ENCODE data around the gene THRAP3.

THRAP3 gene

GRCh38 chr1:36198641-36199040 is 25.6 kb upstream of the THRAP3 start:
- POLR2A ChIA-PET = interaction anchor here (0.6 kb wide), 1 partner anchor 12 kb away, joined by 3 read pairs; no protein-coding TSS in a partner anchor

GRCh38 chr1:36199934-36200741 is 24.1 kb upstream of the THRAP3 start:
- H3K27me3 ChIP-seq (replicated peaks in 2 of 5; ENCODE audit: control insufficient read depth in 4 of 5, insufficient read depth in 5 of 5, low read length in 4 of 5) = no peaks in the 10 kb centered on the region
- no peak overlapping the region for H3K27ac ChIP-seq (ENCODE audit: insufficient read depth in 1 of 2, low read depth in 1 of 2, low read length in 2 of 2, poor library complexity in 1 of 2, severe bottlenecking in 2 of 2)
- no peaks in the 10 kb centered on the region for H3K36me3 ChIP-seq (ENCODE audit: control insufficient read depth in 4 of 4, insufficient read depth in 4 of 4, low read length in 3 of 4)
- DNase-seq = no peak
- H3K9me3 ChIP-seq (ENCODE audit: control extremely low read depth in 1 of 5, control insufficient read depth in 4 of 5, insufficient read depth in 2 of 5, low read depth in 1 of 5, low read length in 4 of 5) = no peaks in the 10 kb centered on the region
- ChIA-PET POLR2A (no interaction called here), CTCF (interaction anchor here (0.7 to 3.2 kb wide), 2 partner anchors 20 to 50 kb away, joined by 3 to 10 read pairs; partner anchors contain the start of gene TRAPPC3)
- peaks cover 0 to 8% (median 2%) of the 10 kb centered on the region in 4 experiments for H3K4me1 ChIP-seq (ENCODE audit: control extremely low read depth in 1 of 4, control insufficient read depth in 4 of 4, insufficient read depth in 4 of 4, low read length in 3 of 4)
- 82% methylated on average over 13 of the region's 13 CpGs for WGBS (ENCODE audit: insufficient coverage)
- no peak overlapping the region for H3K4me3 ChIP-seq (ENCODE audit: control insufficient read depth in 1 of 7, extremely low read depth in 1 of 7, insufficient read depth in 4 of 7, low read depth in 2 of 7, low read length in 6 of 7)

More at GRCh38 chr1:36198641-36199040, 25.6 kb upstream of the THRAP3 start:
- WGBS (ENCODE audit: insufficient coverage) = 100% methylated on average over 2 of the region's 5 CpGs
- Histone ChIP-seq H3K27ac (ENCODE audit: insufficient read depth in 1 of 2, low read depth in 1 of 2, low read length in 2 of 2, poor library complexity in 1 of 2, severe bottlenecking in 2 of 2) (no peak overlapping the region), H3K4me3 (ENCODE audit: control insufficient read depth in 1 of 7, extremely low read depth in 1 of 7, insufficient read depth in 4 of 7, low read depth in 2 of 7, low read length in 6 of 7) (no peak overlapping the region), H3K4me1 (ENCODE audit: control extremely low read depth in 1 of 4, control insufficient read depth in 4 of 4, insufficient read depth in 4 of 4, low read length in 3 of 4) (peaks cover 0 to 6% (median 2%) of the 10 kb centered on the region in 4 experiments), H3K36me3 (ENCODE audit: control insufficient read depth in 4 of 4, insufficient read depth in 4 of 4, low read length in 3 of 4) (no peaks in the 10 kb centered on the region), H3K27me3 (replicated peaks in 2 of 5; ENCODE audit: control insufficient read depth in 4 of 5, insufficient read depth in 5 of 5, low read length in 4 of 5) (no peaks in the 10 kb centered on the region), H3K9me3 (ENCODE audit: control extremely low read depth in 1 of 5, control insufficient read depth in 4 of 5, insufficient read depth in 2 of 5, low read depth in 1 of 5, low read length in 4 of 5) (no peaks in the 10 kb centered on the region)
- DNase-seq = no peak
- CTCF ChIA-PET = interaction anchor here (1.0 to 3.2 kb wide), 2 partner anchors 9 to 49 kb away, joined by 4 to 10 read pairs; partner anchors contain the start of gene TRAPPC3

- Histone ChIP-seq H3K27me3 (replicated peaks in 2 of 5; ENCODE audit: control insufficient read depth in 4 of 5, insufficient read depth in 5 of 5, low read length in 4 of 5) (no peaks in the 10 kb centered on the region), H3K4me1 (ENCODE audit: control extremely low read depth in 1 of 4, control insufficient read depth in 4 of 4, insufficient read depth in 4 of 4, low read length in 3 of 4) (peaks cover 0 to 8% (median 2%) of the 10 kb centered on the region in 4 experiments), H3K36me3 (ENCODE audit: control insufficient read depth in 4 of 4, insufficient read depth in 4 of 4, low read length in 3 of 4) (no peaks in the 10 kb centered on the region), H3K27ac (ENCODE audit: insufficient read depth in 1 of 2, low read depth in 1 of 2, low read length in 2 of 2, poor library complexity in 1 of 2, severe bottlenecking in 2 of 2) (no peak overlapping the region), H3K4me3 (ENCODE audit: control insufficient read depth in 1 of 7, extremely low read depth in 1 of 7, insufficient read depth in 4 of 7, low read depth in 2 of 7, low read length in 6 of 7) (no peak overlapping the region), H3K9me3 (ENCODE audit: control extremely low read depth in 1 of 5, control insufficient read depth in 4 of 5, insufficient read depth in 2 of 5, low read depth in 1 of 5, low read length in 4 of 5) (no peaks in the 10 kb centered on the region)
- DNase-seq = peak in 1 of 3 donors; percentile 9
- ChIA-PET CTCF (no interaction called here), POLR2A (no interaction called here)
- 100% methylated on average over 1 of the region's 3 CpGs for WGBS (ENCODE audit: insufficient coverage)
Observed at GRCh38 chr1:36203027-36203553, 21.2 kb upstream of the THRAP3 start.

- ChIA-PET CTCF (no interaction called here), POLR2A (no interaction called here)
- no peaks in the 10 kb centered on the region for H3K27me3 ChIP-seq (replicated peaks in 2 of 5; ENCODE audit: control insufficient read depth in 4 of 5, insufficient read depth in 5 of 5, low read length in 4 of 5)
- H3K9me3 ChIP-seq (ENCODE audit: control extremely low read depth in 1 of 5, control insufficient read depth in 4 of 5, insufficient read depth in 2 of 5, low read depth in 1 of 5, low read length in 4 of 5) = no peaks in the 10 kb centered on the region
- H3K27ac ChIP-seq (ENCODE audit: insufficient read depth in 1 of 2, low read depth in 1 of 2, low read length in 2 of 2, poor library complexity in 1 of 2, severe bottlenecking in 2 of 2) = no peak overlapping the region
- H3K4me1 ChIP-seq (ENCODE audit: control extremely low read depth in 1 of 4, control insufficient read depth in 4 of 4, insufficient read depth in 4 of 4, low read length in 3 of 4) = peaks cover 0 to 8% (median 2%) of the 10 kb centered on the region in 4 experiments
- H3K4me3 ChIP-seq (ENCODE audit: control insufficient read depth in 1 of 7, extremely low read depth in 1 of 7, insufficient read depth in 4 of 7, low read depth in 2 of 7, low read length in 6 of 7) = no peak overlapping the region
- H3K36me3 ChIP-seq (ENCODE audit: control insufficient read depth in 4 of 4, insufficient read depth in 4 of 4, low read length in 3 of 4) = no peaks in the 10 kb centered on the region
- DNase-seq = peak in 1 of 3 donors; percentile 9
- WGBS (ENCODE audit: insufficient coverage) = 81% methylated on average over 4 of the region's 10 CpGs
Observed at GRCh38 chr1:36203554-36204346, 20.5 kb upstream of the THRAP3 start.

- peaks cover 0 to 9% (median 2%) of the 10 kb centered on the region in 4 experiments for H3K4me1 ChIP-seq (ENCODE audit: control extremely low read depth in 1 of 4, control insufficient read depth in 4 of 4, insufficient read depth in 4 of 4, low read length in 3 of 4)
- WGBS (ENCODE audit: insufficient coverage) = 98% methylated on average over 5 of the region's 6 CpGs
- H3K27me3 ChIP-seq (replicated peaks in 2 of 5; ENCODE audit: control insufficient read depth in 4 of 5, insufficient read depth in 5 of 5, low read length in 4 of 5) = no peaks in the 10 kb centered on the region
- DNase-seq = no peak
- ChIA-PET CTCF (no interaction called here), POLR2A (no interaction called here)
- no peak overlapping the region for H3K27ac ChIP-seq (ENCODE audit: insufficient read depth in 1 of 2, low read depth in 1 of 2, low read length in 2 of 2, poor library complexity in 1 of 2, severe bottlenecking in 2 of 2)
- no peaks in the 10 kb centered on the region for H3K36me3 ChIP-seq (ENCODE audit: control insufficient read depth in 4 of 4, insufficient read depth in 4 of 4, low read length in 3 of 4)
- no peaks in the 10 kb centered on the region for H3K9me3 ChIP-seq (ENCODE audit: control extremely low read depth in 1 of 5, control insufficient read depth in 4 of 5, insufficient read depth in 2 of 5, low read depth in 1 of 5, low read length in 4 of 5)
- no peak overlapping the region for H3K4me3 ChIP-seq (ENCODE audit: control insufficient read depth in 1 of 7, extremely low read depth in 1 of 7, insufficient read depth in 4 of 7, low read depth in 2 of 7, low read length in 6 of 7)
Observed at GRCh38 chr1:36204347-36204909, 19.8 kb upstream of the THRAP3 start.

- 100% methylated on average over 3 of the region's 3 CpGs for WGBS (ENCODE audit: insufficient coverage)
- CTCF ChIA-PET = no interaction called here
- no peaks in the 10 kb centered on the region for H3K36me3 ChIP-seq (ENCODE audit: control insufficient read depth in 4 of 4, insufficient read depth in 4 of 4, low read length in 3 of 4)
Observed at GRCh38 chr1:36206323-36206858, 17.9 kb upstream of the THRAP3 start.

More at GRCh38 chr1:36206323-36206858, 17.9 kb upstream of the THRAP3 start:
- Histone ChIP-seq H3K9me3 (ENCODE audit: control extremely low read depth in 1 of 5, control insufficient read depth in 4 of 5, insufficient read depth in 2 of 5, low read depth in 1 of 5, low read length in 4 of 5) (no peaks in the 10 kb centered on the region), H3K4me1 (ENCODE audit: control extremely low read depth in 1 of 4, control insufficient read depth in 4 of 4, insufficient read depth in 4 of 4, low read length in 3 of 4) (peaks cover 0 to 14% (median 2%) of the 10 kb centered on the region in 4 experiments), H3K4me3 (ENCODE audit: control insufficient read depth in 1 of 7, extremely low read depth in 1 of 7, insufficient read depth in 4 of 7, low read depth in 2 of 7, low read length in 6 of 7) (no peak overlapping the region), H3K27ac (ENCODE audit: insufficient read depth in 1 of 2, low read depth in 1 of 2, low read length in 2 of 2, poor library complexity in 1 of 2, severe bottlenecking in 2 of 2) (no peak overlapping the region), H3K27me3 (replicated peaks in 2 of 5; ENCODE audit: control insufficient read depth in 4 of 5, insufficient read depth in 5 of 5, low read length in 4 of 5) (no peaks in the 10 kb centered on the region)
- DNase-seq = no peak
- POLR2A ChIA-PET = no interaction called here
